Stomach smooth muscle (tissue), 2 donors: Measurements from ENCODE around the gene BPTF.
"Not testable (repeated sequence)": the region's sequence is repeated elsewhere in the genome, so short reads cannot be mapped to it uniquely, and the experiment has no call there.

Source experiments
- H3K27ac ChIP-seq: one replicate; pipeline ENCODE4 v1.7.0; 2013; ENCODE audit warnings: mild to moderate bottlenecking, low read length, inconsistent platforms
- H3K27me3 ChIP-seq, 2 donors: one replicate each; pipeline ENCODE4 v1.7.0; 2013; ENCODE audit warnings: low read length in 2 of 2; ENCODE audit not compliant: insufficient read depth in 2 of 2, control insufficient read depth in 1 of 2
- H3K36me3 ChIP-seq, 2 donors: one replicate each; pipeline ENCODE4 v1.7.0; 2013; ENCODE audit warnings: low read length in 2 of 2; ENCODE audit not compliant: control insufficient read depth in 2 of 2, insufficient read depth in 2 of 2
- H3K4me1 ChIP-seq: one replicate; pipeline ENCODE4 v1.7.0; 2013; ENCODE audit warnings: low read length; ENCODE audit not compliant: control insufficient read depth, insufficient read depth
- H3K4me3 ChIP-seq, 2 donors: one replicate each; pipeline ENCODE4 v1.7.0; 2013; ENCODE audit warnings: low read length in 2 of 2
- H3K9ac ChIP-seq, 2 donors: one replicate each; pipeline ENCODE4 v1.7.0; 2013; ENCODE audit warnings: low read length in 2 of 2, mild to moderate bottlenecking in 1 of 2
- H3K9me3 ChIP-seq, 2 donors: one replicate each; pipeline ENCODE4 v1.7.0; 2013; ENCODE audit warnings: low read length in 2 of 2; ENCODE audit not compliant: control insufficient read depth in 2 of 2
- donor health status: healthy.
- donor health status: Pancreatic carcinoma.

BPTF gene

DNA sequence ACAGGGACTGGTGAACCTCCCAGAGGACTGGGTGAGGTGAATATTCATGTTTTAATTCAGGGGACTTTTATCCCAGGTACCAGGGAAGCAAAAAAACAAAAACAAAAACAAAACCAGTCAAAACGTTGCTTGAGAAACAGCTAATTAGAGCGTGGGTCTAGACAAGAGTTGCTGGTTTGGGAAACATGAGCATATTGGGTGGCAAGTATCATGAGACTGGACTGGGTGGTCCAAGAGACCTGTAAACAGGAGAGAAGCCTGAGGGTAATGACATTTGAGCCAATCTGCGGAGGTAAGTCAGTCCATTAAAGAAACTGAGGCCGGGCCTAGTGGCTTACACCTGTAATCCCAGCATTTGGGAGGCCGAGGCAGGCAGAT is 11.5 kb upstream of the BPTF start:
- Histone ChIP-seq H3K9me3 (no peaks in the 10 kb centered on the region), H3K4me3 (no peak overlapping the region), H3K4me1 (no peaks in the 10 kb centered on the region), H3K27ac (no peak overlapping the region), H3K9ac (no peak overlapping the region), H3K36me3 (no peaks in the 10 kb centered on the region), H3K27me3 (no peaks in the 10 kb centered on the region)

- H3K27ac ChIP-seq = no peak overlapping the region
- H3K27me3 ChIP-seq = no peaks in the 10 kb centered on the region
- no peaks in the 10 kb centered on the region for H3K36me3 ChIP-seq
- no peaks in the 10 kb centered on the region for H3K4me1 ChIP-seq
- H3K9ac ChIP-seq = no peak overlapping the region
- H3K4me3 ChIP-seq = no peak overlapping the region
- no peaks in the 10 kb centered on the region for H3K9me3 ChIP-seq
Measured at GRCh38 chr17:67818110-67819002, 6.9 kb upstream of the BPTF start.

DNA sequence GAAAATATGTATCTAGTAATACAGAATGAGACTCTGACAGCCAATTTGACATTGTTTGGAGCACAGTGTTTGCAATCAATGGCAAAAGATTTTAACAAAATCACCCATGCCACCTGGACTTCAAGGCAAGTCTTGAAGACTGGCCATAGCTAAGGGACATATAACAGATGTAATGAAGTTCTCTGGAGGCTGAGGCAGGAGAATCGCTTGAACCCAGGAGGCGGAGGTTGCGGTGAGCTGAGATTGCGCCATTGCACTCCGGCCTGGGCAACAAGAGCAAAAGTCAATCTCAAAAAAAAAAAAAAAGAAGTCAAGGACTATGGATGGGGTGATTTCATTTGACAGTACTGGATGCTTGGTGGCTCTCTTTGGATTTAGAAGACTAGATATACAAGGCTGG is 5.6 kb upstream of the BPTF start:
- Histone ChIP-seq H3K9ac (no peak overlapping the region), H3K36me3 (no peaks in the 10 kb centered on the region), H3K9me3 (no peaks in the 10 kb centered on the region), H3K4me3 (no peak overlapping the region), H3K27ac (no peak overlapping the region), H3K4me1 (peaks cover 2% of the 10 kb centered on the region), H3K27me3 (no peaks in the 10 kb centered on the region)

GRCh38 chr17:67821871-67822367 is 3.4 kb upstream of the BPTF start:
- Histone ChIP-seq H3K9ac (no peak overlapping the region), H3K36me3 (no peaks in the 10 kb centered on the region), H3K9me3 (no peaks in the 10 kb centered on the region), H3K4me1 (peaks cover 3% of the 10 kb centered on the region), H3K27me3 (no peaks in the 10 kb centered on the region), H3K27ac (no peak overlapping the region), H3K4me3 (no peak overlapping the region)

GRCh38 chr17:67825627-67826601 is 611 bp downstream of the BPTF start:
- H3K4me3 ChIP-seq = peak overlapping the region; percentile 89 to 93
- peak overlapping the region; percentile 73 to 79 for H3K9ac ChIP-seq
- H3K36me3 ChIP-seq, H3K9me3 ChIP-seq, H3K27me3 ChIP-seq, H3K27ac ChIP-seq: not testable (repeated sequence)
- peaks cover 13% of the 10 kb centered on the region for H3K4me1 ChIP-seq

- Histone ChIP-seq H3K9ac (peak overlapping the region in 1 of 2 donors; percentile 38), H3K27ac (no peak overlapping the region), H3K4me3 (no peak overlapping the region), H3K27me3 (no peaks in the 10 kb centered on the region), H3K36me3 (no peaks in the 10 kb centered on the region), H3K4me1 (peaks cover 15% of the 10 kb centered on the region), H3K9me3 (no peaks in the 10 kb centered on the region)
Measured at GRCh38 chr17:67829331-67829730, 4.0 kb downstream of the BPTF start.

DNA sequence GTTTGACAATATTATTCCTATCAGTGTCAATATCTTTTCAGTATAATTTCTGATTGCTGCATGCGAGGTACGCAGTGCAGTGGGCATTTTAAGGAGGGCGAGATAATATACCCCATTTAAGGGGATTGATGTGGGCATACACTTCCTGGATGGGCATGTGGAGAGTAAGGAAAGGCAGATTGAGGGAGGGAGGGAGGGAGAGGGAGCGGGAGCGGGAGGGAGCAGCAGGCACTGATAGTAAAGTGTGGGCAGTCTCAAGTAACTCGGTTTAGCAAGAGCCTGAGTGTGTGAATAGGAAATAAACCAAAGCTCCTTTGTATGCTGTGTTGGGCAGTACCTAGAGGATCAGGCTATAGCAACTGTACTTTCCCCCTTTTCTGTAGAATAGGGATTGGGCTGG is 5.1 kb downstream of the BPTF start:
- H3K9ac ChIP-seq = peak overlapping the region in 1 of 2 donors; percentile 38
- H3K27ac ChIP-seq = no peak overlapping the region
- peaks cover 12% of the 10 kb centered on the region for H3K4me1 ChIP-seq
- H3K4me3 ChIP-seq = no peak overlapping the region
- H3K36me3 ChIP-seq = no peaks in the 10 kb centered on the region
- no peaks in the 10 kb centered on the region for H3K27me3 ChIP-seq
- no peaks in the 10 kb centered on the region for H3K9me3 ChIP-seq

DNA sequence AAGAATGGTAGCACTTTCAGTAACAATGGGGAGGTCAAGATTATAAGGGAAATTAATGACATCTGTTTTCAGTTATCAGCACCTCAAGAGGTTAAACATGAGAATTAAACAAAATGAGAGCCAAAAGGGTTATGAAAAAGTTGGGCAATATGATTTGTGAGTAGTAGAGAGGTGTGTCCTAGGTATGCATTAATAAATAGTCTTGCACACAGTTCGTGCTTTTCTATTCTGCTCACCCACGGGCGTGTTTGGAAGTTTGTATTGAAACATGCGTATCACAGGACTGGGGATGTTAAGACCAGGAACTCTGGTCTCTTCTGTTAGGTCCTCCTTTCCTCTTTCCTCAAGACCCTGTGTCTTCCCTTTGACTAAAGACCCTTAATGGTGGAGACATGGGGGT is 6.0 kb downstream of the BPTF start:
- Histone ChIP-seq H3K27me3 (no peaks in the 10 kb centered on the region), H3K4me3 (no peak overlapping the region), H3K9me3 (no peaks in the 10 kb centered on the region), H3K36me3 (no peaks in the 10 kb centered on the region), H3K4me1 (peaks cover 12% of the 10 kb centered on the region), H3K9ac (no peak overlapping the region), H3K27ac (no peak overlapping the region)

DNA sequence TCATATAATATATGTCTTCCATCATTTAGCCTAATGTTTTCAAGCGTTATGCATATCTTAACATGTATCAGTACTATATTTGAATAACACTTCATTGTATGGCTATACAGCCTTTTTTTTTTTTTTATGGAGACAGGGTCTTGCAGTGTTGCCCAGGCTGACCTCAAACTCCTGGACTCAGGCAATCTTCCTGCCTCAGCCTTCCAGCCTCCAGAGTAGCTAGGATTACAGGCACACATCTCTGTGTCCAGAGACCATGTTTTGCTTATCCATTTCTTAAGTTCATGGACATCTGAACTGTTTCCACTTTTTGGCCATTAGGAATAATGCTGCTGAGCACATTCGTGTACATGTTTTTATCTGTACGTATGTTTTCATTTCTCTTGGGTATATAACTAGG is 7.8 kb downstream of the BPTF start:
- Histone ChIP-seq H3K9ac (no peak overlapping the region), H3K27ac (no peak overlapping the region), H3K4me3 (no peak overlapping the region), H3K27me3 (no peaks in the 10 kb centered on the region), H3K4me1 (peaks cover 5% of the 10 kb centered on the region), H3K9me3 (no peaks in the 10 kb centered on the region), H3K36me3 (no peaks in the 10 kb centered on the region)

DNA sequence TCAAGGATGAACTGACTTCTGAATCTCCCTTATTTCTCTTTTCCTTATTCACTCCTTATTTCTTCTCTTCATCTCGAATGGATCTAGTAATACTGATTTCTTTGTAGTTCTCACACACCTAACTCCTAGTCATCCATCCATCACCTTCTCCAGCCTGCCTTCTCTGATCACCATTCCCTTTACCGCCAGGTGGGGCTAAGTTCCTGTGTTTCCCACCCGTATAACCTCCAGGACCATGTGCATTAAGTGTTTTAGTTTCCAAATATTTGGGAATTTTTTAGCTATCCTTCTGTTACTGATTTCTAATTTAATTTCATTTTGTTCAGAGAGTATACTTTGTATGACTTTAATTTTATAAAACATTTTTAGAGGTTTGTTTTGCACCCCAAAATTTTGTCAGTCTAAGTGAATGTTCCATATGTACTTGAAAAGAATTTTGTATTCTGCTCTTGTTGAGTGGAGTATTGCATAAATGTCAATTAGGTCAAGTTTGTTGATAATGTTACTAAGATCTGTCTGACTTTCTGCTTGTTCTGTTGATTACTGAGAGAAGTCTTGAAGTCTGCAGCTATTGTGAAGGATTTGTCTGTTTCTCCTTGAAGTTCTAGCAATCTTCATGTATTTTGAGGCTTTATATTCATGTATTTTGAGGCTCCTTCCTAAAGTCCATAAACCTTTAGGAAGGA is 8.8 kb downstream of the BPTF start:
- H3K4me3 ChIP-seq = no peak overlapping the region
- H3K27me3 ChIP-seq = no peaks in the 10 kb centered on the region
- H3K27ac ChIP-seq = no peak overlapping the region
- H3K36me3 ChIP-seq = no peaks in the 10 kb centered on the region
- H3K4me1 ChIP-seq = peaks cover 5% of the 10 kb centered on the region
- H3K9me3 ChIP-seq = no peaks in the 10 kb centered on the region
- H3K9ac ChIP-seq = no peak overlapping the region
